ENCODE data around the gene PLOD3.

DNA sequence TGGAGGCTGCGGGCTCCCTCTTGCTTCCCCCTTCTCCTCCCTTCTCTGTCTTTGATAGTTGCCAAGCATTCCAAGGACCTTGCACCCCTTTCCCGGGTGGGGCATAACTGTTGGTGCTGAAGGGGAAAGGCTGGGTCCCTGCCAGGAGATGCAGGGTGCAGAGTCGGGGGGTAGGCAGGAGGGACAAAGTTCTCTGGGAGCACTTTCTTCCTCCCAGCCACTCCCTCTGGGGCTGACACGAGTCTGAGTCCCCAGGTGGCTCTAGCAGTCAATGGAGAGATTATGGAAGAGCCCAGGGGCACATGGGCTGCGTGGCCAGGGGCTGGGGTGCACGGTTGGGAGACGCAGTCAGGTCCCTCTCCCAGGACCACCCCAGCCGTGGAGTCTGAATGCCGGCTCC lies 18.1 kb upstream of the PLOD3 start:
- no peak for TF ChIP-seq YY1 (IDR thresholded peaks at IDR 0.05; ENCODE audit: insufficient read depth, insufficient read length)
- no peak for TF ChIP-seq ZNF274 (IDR thresholded peaks at IDR 0.05; ENCODE audit: low read depth, low read length)
- TF ChIP-seq SUZ12 (IDR thresholded peaks at IDR 0.05; ENCODE audit: extremely low read depth, insufficient read depth, insufficient read length), result no peak

All from NT2/D1 (cell line).